K562 (cell line): ENCODE measurements around the gene KMO. TPM values are rescaled to one million over a fixed set of nuclear protein-coding genes. Genes with fewer than 3 reads are reported as not detected.
A peak's percentile ranks its signal among the peaks of the same experiment; 100 is the strongest.

Experiments
- CBX5 ChIP-seq: IDR thresholded peaks from 2 replicates; pipeline ENCODE4 v1.6.1; 2014; ENCODE audit warnings: low read depth, borderline replicate concordance
- CTCF ChIP-seq, 3 experiments: IDR thresholded peaks in 2 of 3; conservative IDR thresholded peaks in 1 of 3; 2 replicates each; pipeline ENCODE4 v1.5.1; 2011 to 2012; ENCODE audit warnings: low read length in 3 of 3, mild to moderate bottlenecking in 3 of 3, control low read depth in 2 of 3, improper control_type of control experiment in 1 of 3, inconsistent platforms in 1 of 3, low read depth in 1 of 3, mixed read lengths in 1 of 3, moderate library complexity in 1 of 3; ENCODE audit not compliant: insufficient read depth in 2 of 3
- E2F6 ChIP-seq, 2 experiments: IDR thresholded peaks; 2 replicates each; pipeline ENCODE4 v1.6.1; 2011; ENCODE audit warnings: borderline replicate concordance in 1 of 2, control low read depth in 1 of 2, low read depth in 1 of 2, low read length in 1 of 2, mild to moderate bottlenecking in 1 of 2, mixed read lengths in 1 of 2, moderate library complexity in 1 of 2; ENCODE audit not compliant: insufficient read depth in 1 of 2, insufficient read length in 1 of 2, poor library complexity in 1 of 2, severe bottlenecking in 1 of 2; ENCODE audit errors: extremely low read depth in 1 of 2
- HNRNPL ChIP-seq: fragments of 200-400 bp; formaldehyde crosslinking; IDR thresholded peaks from 2 replicates; pipeline ENCODE4 v1.6.1; 2017; ENCODE audit warnings: low read depth, mild to moderate bottlenecking, low read length
- KLF10 ChIP-seq: fragments of 250-450 bp; sonication (Bioruptor Pico); IDR thresholded peaks from 2 replicates; pipeline ENCODE4 v1.6.1; 2021; ENCODE audit warnings: matching md5 sums
- KLF16 ChIP-seq: IDR thresholded peaks from 2 replicates; pipeline ENCODE4 v1.6.1; 2016; ENCODE audit warnings: antibody characterized with exemption
- LARP7 ChIP-seq: fragments of 450-650 bp; IDR thresholded peaks from 2 replicates; pipeline ENCODE4 v1.6.1; 2016
- SAFB ChIP-seq: fragments of 200-400 bp; formaldehyde crosslinking; IDR thresholded peaks from 2 replicates; pipeline ENCODE4 v1.6.1; 2017; ENCODE audit warnings: low read depth, low read length, borderline replicate concordance
- SMC3 ChIP-seq: conservative IDR thresholded peaks from 2 replicates; pipeline ENCODE4 v1.6.1; 2011; ENCODE audit warnings: low read depth, low read length, improper control_type of control experiment; ENCODE audit not compliant: insufficient read depth
- SPI1 ChIP-seq: IDR thresholded peaks from 2 replicates; pipeline ENCODE4 v1.6.1; 2011; ENCODE audit warnings: low read depth, low read length, control low read depth, borderline replicate concordance
- SRF ChIP-seq, 2 experiments: fragments of 250-450, 450-650 bp in 1 of 2; sonication (Bioruptor Pico) in 1 of 2; sonication (generic) in 1 of 2; formaldehyde crosslinking; IDR thresholded peaks; 2 replicates each; pipeline versions ENCODE4 v1.5.0 to v1.5.1; 2020 to 2022; ENCODE audit warnings: mild to moderate bottlenecking in 1 of 2, missing genetic modification reagents in 1 of 2
- STAT6 ChIP-seq: sonication (generic); formaldehyde crosslinking; IDR thresholded peaks from 2 replicates; pipeline ENCODE4 v1.8.1; 2023; ENCODE audit warnings: mild to moderate bottlenecking, missing genetic modification reagents
- VEZF1 ChIP-seq: fragments of 200-800 bp; sonication (Bioruptor generic); IDR thresholded peaks from 2 replicates; pipeline ENCODE4 v1.6.1; 2017; ENCODE audit warnings: missing genetic modification characterization, missing compliant biosample characterization
- ZNF232 ChIP-seq: sonication (generic); formaldehyde crosslinking; IDR thresholded peaks from 2 replicates; pipeline ENCODE4 v1.8.0; 2022; ENCODE audit warnings: mild to moderate bottlenecking, missing genetic modification reagents
- ZNF511 ChIP-seq: sonication (generic); formaldehyde crosslinking; IDR thresholded peaks from 2 replicates; pipeline ENCODE4 v1.8.0; 2022; ENCODE audit warnings: mild to moderate bottlenecking, missing genetic modification reagents
- ZNF699 ChIP-seq: fragments of 250-450 bp; sonication (Bioruptor Pico); IDR thresholded peaks from 2 replicates; pipeline ENCODE4 v1.8.0; 2021; ENCODE audit warnings: mild to moderate bottlenecking, moderate library complexity; ENCODE audit not compliant: insufficient replicate concordance
- ZNF740 ChIP-seq, 3 experiments: fragments of 200-800 bp in 1 of 3; sonication (Bioruptor generic) in 1 of 3; sonication (generic) in 1 of 3; formaldehyde crosslinking in 1 of 3; IDR thresholded peaks; 2 replicates each; pipeline versions ENCODE4 v1.6.1 to v1.8.0; 2016 to 2022; ENCODE audit warnings: mild to moderate bottlenecking in 2 of 3, missing compliant biosample characterization in 2 of 3, missing genetic modification characterization in 2 of 3, missing genetic modification reagents in 1 of 3
- ZNF77 ChIP-seq: fragments of 250-450 bp; sonication (Bioruptor Pico); IDR thresholded peaks from 2 replicates; pipeline ENCODE4 v1.5.0; 2020
- polyA plus RNA-seq, 8 experiments: library from polyadenylated mRNA; depleted of rRNA in 4 of 8; stranded (reverse) in 5 of 8; unstranded in 3 of 8; fragments of >200 nt; fragmentation: Nextera tagmentation in 2 of 8; fragmentation: Illumina TruSeq in 1 of 8; extraction: Ambion mirVana in 2 of 8; extraction: Trizol in 1 of 8; gene quantifications; 2 replicates each; pipeline versions ENCODE4 v1.2.1 to v1.2.3, GENCODE V29; 2011 to 2014; ENCODE audit warnings: inconsistent platforms in 1 of 8, missing spikeins in 1 of 8
- total RNA-seq, 7 experiments: library from RNA; depleted of rRNA in 6 of 7; stranded (reverse); fragments of >200 nt in 6 of 7; fragmentation: Illumina TruSeq in 2 of 7; extraction: Trizol in 2 of 7; gene quantifications; 2 replicates each; pipeline versions ENCODE4 v1.2.1 to v1.2.3, GENCODE V29; 2011 to 2021; ENCODE audit warnings: low replicate concordance in 1 of 7

Gene KMO
- total and polyA plus RNA-seq, 9 of the 15 experiments (the other 6 are each of a cell fraction or from before 2014, with no cell fraction given): 0.01 to 0.11 (median 0.01) TPM; not detected in 6

- TF ChIP-seq KLF16 (no peak), SRF (CRISPR knock-in tag; IDR thresholded peaks at IDR 0.05) (no peak), ZNF77 (CRISPR knock-in tag) (no peak), ZNF699 (no peak), STAT6 (CRISPR knock-in tag) (no peak), KLF10 (CRISPR knock-in tag) (no peak), ZNF232 (CRISPR knock-in tag) (no peak), ZNF511 (CRISPR knock-in tag) (no peak), SMC3 (peak; percentile 42; the same call in 1 of the 2 replicates), ZNF740 (CRISPR knock-in tag; IDR thresholded peaks at IDR 0.05) (no peak), ZNF740 (tag; IDR thresholded peaks at IDR 0.05) (no peak), CTCF (IDR thresholded peaks at IDR 0.05 in 2 of 3, conservative IDR thresholded peaks at IDR 0.05 in 1 of 3; ENCODE audit: insufficient read depth in 2 of 3, low read depth in 1 of 3, low read length in 3 of 3) (peak; percentile 45 to 63 (median 51)), SPI1 (no peak), E2F6 (IDR thresholded peaks at IDR 0.05; ENCODE audit: borderline replicate concordance in 1 of 2, extremely low read depth in 1 of 2, insufficient read depth in 1 of 2, insufficient read length in 1 of 2, low read depth in 1 of 2, low read length in 1 of 2, poor library complexity in 1 of 2, severe bottlenecking in 1 of 2) (no peak), LARP7 (no peak), SAFB (no peak), HNRNPL (no peak), CBX5 (no peak), VEZF1 (CRISPR knock-in tag) (no peak)
Observed at GRCh38 chr1:241605146-241605805, 73.1 kb downstream of the KMO start (continued).
